Measurements from ENCODE around the gene TFRC.
"Not testable (repeated sequence)": the region's sequence is repeated elsewhere in the genome, so short reads cannot be mapped to it uniquely, and the experiment has no call there.

Gene TFRC

GRCh38 chr3:196047391-196048030 lies 34.4 kb downstream of the TFRC start:
- DNase-seq, result no peak

DNA sequence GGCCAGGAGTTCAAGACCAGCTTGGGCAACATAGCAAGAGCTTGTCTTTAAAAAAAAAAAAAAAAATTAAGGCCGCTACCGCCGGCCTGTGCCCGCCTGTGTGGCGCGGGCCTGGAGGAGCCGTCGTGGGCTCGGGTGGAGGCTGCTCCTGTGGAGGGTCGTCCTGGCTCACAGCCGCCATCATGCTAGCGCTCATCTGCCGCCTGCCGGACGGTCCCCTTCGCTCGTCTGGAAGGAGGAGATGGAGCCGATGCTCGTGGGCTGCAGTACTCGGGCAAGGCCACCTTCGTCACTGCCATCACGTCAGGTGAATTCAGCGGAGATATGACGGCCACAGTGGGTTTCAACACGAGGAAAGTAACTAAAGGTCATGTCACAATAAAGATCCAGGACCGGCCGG lies 37.4 kb downstream of the TFRC start:
- DNase-seq, result no peak

DNA sequence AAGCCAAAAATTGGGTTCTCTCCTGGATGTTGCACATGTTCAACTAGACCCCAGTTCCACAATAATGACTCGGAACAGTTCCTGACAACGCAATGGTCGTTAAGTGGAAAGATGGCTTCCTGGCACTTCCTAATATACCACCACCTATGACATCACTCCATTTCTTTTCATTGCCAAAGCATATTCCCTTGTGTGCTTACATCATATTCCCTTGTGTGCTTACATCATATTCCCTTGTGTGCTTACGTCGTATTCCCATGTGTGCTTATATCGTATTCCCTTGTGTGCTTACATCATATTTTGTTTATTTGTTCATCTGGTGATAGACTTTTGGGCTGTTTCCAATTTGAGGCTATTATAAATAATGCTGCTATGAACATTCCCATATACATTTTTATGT lies 39.2 kb downstream of the TFRC start:
- no peak for DNase-seq

- DNase-seq, result no peak
Measured at GRCh38 chr3:196039359-196039758, 42.5 kb downstream of the TFRC start.

DNA sequence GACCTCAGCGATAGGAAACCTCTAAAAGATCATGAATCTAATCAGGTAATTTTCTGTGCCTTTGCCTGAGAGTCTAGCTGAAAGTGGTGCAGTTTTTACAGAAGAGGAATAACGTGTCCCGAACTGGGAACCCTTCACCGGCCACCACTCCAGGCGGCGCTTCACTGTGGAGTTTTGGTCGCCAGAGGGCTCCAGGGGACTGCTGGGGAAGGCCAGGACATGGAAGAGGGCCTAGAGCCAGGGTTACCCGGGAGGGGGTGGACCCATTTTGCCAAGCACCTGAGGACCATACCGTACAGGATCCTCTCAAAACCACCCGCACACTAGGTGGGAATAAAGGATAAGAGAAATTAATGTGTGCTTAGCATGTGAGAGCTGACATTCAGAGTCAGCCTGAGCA lies 55.8 kb downstream of the TFRC start:
- DNase-seq, result not testable (repeated sequence)

GRCh38 chr3:196024968-196025367 lies 56.9 kb downstream of the TFRC start:
- no peak for DNase-seq

DNA sequence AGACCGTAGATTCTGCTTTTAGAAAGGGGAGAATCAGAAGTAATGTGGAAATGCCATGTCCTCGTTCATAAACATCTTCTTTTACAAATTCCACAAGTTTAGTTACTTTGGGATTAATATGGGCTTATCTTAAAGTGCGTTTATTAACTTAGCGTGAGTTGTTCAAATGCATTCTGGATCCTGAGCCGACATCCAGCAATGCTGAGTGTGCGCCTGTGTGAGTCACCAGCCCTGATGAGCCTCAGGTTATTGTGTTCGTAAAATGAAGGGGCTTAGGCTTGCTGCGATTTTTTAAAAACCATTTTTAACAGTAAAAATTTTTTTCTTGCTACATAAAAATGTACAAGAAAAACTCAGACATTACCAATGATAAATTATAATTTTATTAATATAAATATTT lies 57.9 kb downstream of the TFRC start:
- DNase-seq, result no peak

DNA sequence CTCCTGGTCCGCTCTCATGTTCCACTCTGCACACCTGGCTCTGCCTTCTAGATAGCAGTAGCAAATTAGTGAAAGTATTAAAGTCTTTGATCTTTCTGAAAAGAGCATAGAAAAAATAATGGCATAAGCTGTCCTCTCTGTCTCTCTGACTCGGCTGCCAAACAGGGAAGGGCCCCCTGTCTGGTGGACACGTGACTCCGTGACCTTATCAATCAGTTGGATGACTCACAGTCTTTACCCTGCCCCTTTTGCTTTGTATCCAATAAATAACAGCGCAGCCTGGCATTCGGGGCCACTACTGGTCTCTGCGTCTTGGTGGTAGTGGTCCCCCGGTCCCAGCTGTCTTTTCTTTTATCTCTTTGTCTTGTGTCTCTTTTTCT lies 59.4 kb downstream of the TFRC start:
- not testable (repeated sequence) for DNase-seq

DNA sequence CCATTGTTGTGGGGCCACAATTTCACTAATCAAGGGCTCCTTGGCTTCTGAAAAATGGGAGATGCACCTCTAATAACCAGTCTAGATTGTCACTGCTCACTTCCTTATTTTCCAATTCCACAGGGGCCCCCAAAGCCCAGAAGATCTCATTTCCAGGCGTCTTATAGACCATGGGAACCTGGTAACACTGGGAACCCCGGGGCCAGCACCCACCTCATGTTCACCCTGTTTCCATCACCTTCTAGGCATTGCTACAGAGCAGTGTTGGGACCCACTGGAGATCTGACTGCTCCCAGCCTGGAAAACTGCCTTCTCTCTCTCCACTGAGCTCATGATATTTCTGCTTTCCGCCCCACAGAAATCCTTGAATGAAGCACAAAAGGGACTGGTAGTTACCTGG lies 61.5 kb downstream of the TFRC start:
- no peak for DNase-seq

DNA sequence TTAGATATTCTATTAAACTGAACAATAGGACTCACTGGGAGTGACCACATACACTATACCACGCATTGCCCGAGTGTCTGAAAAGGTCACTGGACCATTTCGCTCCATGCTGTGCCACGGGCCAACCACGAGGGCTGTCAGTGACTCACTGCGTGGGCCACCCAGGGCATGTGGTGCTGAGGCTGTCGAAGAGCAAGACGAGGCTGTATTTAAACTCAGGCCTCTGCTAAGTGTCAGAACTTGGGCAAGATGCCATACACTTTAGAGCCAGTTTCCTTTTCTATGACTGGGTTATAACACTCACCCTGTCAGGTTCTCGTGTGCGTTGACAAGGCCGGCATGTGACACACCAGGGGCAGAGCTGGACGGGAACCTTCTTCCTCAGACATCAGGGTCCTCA lies 62.3 kb downstream of the TFRC start:
- not testable (repeated sequence) for DNase-seq

DNA sequence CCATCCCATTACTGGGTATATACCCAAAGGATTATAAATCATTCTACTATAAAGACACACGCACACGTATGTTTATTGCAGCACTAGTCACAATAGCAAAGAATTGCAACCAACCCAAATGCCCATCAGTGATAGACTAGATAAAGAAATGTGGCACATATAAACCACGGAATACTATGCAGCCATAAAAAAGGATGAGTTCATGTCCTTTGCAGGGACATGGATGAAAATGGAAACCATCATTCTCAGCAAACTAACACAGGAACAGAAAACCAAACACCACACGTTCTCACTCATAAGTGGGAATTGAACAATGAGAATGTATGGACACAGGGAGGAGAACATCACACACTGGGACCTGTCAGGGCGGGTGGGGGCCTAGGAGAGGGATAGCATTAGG lies 63.7 kb downstream of the TFRC start:
- DNase-seq, result not testable (repeated sequence)

DNA sequence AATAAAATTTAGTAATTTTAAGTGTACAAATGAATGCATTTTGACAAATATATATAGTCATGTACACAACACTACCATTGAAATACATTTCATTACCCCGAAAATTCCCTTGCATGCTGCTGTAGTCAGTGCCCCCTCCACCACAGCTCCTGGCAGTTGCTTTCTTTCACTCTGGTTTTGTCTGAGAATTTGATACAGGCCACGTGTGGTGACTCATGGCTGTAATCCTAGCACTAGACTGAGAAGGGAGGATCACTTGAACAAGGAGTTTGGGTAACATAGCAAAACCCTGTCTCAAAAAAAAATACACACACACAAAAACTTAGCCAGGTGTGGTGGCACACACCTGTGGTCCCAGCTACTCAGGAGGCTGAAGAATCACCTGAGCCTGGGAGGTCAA lies 65.4 kb downstream of the TFRC start:
- no peak for DNase-seq

GRCh38 chr3:196016059-196016458 lies 65.8 kb downstream of the TFRC start:
- no peak for DNase-seq

DNA sequence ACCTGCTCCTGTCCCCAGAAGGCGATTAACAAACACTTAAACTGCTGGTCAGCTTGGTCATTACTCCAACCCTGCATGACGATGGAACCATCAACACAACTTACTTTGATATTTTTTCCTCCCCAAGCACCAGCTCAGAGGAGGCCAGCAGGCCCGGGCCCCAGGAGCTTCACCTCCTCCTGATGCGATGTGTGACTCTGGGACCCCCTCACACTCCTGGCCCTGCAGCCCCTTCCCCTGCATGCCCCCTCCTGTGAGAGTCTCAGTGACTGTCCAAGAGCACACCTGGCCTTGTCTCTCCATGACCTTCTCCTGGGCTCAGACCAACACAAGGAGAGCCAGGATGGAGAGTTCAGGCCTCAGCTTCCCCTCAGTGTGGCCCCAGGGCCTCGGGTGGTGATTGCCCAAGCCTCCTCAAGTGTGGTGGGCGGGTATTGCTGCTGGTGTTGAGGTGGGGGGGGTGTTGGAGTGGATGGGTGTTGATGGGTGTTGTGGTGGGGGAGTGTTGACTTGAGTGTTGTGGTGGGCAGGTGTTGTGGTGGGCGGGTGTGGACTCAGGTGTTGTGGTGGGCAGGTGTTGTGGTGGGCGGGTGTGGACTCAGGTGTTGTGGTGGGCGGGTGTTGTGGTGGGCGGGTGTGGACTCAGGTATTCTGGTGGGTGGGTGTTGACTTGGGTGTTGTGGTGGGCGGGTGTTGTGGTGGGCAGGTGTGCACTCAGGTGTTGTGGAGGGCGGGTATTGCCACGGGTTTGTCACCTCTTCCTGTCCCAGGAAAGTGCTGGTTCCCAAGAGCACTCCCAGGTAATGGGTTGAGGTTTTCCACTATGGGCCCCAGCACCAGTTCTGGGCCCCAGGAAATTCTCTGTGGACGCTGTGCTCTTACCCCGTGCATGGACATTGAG lies 68.1 kb downstream of the TFRC start:
- DNase-seq, result no peak

DNA sequence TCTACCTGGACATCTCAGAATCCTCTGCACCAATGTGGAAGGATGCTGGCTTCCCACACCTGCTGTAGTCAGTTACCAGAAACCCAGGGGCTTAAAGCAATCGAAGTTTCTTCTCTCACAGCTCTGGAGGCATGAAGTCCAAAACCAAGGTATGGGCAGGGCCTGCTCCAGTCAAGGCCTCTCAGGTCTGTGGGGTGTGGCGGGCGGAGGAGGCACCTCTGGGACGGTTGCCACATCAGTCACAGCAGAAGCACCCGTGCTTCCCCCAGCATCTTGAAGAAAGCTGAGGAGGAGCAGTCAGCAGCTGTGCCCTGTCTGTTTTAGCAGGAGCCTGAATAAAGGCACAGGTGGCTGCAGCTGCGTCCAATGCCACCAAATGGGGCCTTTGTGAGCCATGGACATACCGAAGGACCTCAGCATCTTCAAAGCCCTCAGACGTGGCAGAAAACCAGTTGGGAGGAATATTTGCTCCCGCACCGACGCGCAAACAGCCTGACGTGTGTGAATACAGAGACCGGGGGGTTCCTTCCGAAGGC lies 68.9 kb downstream of the TFRC start:
- DNase-seq, result no peak

DNA sequence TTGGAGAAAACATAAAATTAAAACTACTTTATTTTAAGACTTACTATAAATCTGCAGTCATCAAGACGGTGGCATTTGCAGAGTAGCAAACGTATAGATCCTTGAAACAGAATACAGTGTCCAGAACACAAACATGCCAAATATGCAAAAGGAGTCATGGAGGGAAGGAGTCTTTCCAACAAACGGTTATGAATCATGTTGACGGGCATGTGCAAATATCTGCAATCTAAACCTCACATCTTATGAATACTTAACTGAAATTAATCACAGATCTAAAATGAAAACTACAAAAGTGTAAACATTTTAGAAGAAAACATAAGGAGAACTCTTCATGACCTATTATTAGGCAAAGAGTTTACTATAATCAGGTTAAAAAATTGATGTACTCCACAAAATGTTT lies 69.4 kb downstream of the TFRC start:
- no peak for DNase-seq

DNA sequence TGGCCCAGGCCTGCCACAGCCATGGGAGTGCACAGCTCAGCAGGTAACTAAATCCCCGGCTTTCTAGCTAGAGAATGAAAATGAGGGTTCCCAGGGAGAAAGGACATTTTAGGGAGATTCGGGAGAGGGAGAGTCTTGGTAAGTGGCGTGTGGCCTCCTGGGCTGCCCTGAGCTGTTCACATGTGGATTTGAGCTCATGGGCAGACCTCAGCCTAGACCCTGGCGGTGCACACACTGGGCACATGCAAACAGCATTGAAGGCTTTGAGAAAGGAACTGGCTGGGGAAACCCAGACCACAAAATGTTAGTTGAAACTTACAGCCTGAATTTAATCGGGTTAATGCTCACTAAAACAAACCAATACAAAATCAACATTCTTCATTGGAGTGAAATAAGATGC lies 72.4 kb downstream of the TFRC start:
- no peak for DNase-seq

DNA sequence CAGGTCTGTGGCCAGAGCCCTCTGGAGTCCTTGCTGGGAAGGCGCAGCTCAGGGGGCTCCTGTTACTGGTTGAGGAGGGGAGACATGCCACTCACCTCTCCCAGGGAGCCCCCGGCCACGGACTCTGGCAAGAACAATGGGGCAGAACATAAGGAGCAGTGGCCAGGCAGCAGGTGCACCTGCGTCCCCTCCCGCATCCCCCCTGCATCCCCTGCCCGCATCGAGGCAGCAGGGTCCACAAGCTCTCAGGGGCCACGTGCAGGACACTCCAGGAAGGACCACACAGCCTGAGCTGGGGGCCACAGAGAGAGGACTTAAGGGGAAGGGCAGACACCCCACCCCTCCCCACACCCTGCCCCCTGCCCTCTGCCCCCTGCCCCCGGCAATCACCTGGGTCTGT lies 73.0 kb downstream of the TFRC start:
- DNase-seq, result no peak

GRCh38 chr3:196008387-196008786 lies 73.5 kb downstream of the TFRC start:
- no peak for DNase-seq

DNA sequence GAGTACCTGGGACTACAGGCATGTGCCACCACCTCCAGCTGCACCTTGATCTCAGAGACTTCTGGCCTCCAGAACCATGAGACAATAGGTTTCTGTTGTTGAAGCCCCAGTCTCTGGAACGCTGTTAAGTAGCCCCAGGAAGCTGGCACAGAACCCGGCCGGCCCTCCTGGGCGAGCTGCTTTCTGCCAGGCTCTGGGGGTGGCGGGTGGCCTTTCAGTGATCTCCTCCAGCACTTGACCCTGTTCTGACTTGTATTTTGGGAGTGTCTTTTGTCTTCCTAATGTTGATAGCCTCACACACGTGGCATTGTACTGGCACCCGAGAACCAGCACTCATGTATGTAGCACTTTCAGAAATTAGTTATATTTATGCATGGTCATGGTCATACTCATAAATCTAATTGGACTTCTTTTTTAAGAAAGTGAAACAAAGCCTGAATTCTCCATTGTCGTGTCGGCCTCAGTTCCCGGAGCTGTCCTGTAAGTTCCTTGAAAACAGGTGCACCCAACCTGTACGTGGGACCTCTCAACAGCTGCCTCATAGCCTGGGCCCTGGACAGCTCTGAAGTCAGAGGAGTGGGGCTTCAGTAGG lies 74.0 kb downstream of the TFRC start:
- no peak for DNase-seq

DNA sequence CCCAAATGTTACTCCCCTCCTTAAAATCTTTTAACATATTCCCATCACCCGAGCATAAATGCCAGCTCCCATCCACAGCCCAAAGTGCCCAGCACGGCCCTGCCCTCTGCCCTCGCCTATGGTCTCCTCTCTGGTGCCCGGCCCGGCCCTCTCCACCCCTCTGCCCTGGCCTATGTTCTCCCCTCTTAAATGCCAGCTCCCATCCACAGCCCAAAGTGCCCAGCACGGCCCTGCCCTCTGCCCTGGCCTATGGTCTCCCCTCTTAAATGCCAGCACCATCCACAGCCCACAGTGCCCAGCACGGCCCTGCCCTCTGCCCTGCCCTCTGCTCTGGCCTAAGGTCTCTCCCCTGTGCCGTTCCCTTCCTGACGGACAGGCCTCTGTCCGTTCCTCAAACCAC lies 76.6 kb downstream of the TFRC start:
- DNase-seq, result not testable (repeated sequence)

GRCh38 chr3:196004359-196005052 lies 77.4 kb downstream of the TFRC start:
- DNase-seq, result not testable (repeated sequence)

GRCh38 chr3:196003611-196004010 lies 78.3 kb downstream of the TFRC start:
- no peak for DNase-seq
